ENCODE results near the gene YIPF4. TPM values are rescaled to one million over a fixed set of nuclear protein-coding genes. Genes with fewer than 3 reads are reported as not detected.

The YIPF4 gene
- polyA plus RNA-seq, 1 of the 3 experiments (the other 2 are of a cell fraction), result 3.5 TPM

DNA sequence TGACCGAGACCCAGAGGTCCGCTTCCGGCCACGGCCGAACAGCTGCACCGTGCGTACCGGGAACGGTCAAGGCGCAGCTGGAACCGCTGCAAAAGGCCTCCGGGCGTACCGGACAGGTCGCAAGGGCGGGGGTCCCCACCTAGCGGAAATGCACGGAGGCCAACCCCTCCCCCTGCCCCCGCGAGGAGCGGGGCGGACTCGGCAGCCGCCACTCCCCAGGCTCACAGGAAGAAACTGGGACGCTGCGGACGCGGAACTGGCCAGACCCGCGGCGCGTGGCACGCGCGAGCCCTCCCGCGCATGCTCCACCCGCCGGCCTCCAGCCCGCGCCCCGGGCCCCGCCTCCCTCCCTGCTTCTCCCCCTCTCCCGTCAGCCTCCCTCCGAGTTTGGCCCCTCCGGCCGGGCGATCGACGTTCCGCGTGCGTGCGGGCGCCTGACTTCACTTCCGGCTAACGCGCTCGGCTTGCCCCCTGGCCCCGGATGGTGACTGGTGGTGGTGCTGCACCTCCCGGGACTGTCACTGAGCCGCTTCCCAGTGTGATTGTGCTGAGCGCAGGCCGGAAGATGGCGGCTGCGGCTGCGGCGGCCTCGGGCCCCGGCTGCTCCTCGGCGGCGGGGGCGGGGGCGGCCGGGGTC lies 79.1 kb downstream of the YIPF4 start, which contains the start of gene BIRC6 (continued):
- no peak for TF ChIP-seq FOXM1 (IDR thresholded peaks at IDR 0.05; ENCODE audit: low read depth)
- TF ChIP-seq MXI1 (IDR thresholded peaks at IDR 0.05; ENCODE audit: low read depth, low read length), result peak; percentile 97
- peak; percentile 49; the same call in 1 of the 2 replicates for TF ChIP-seq FOXJ3 (CRISPR knock-in tag; IDR thresholded peaks at IDR 0.05)
- TF ChIP-seq, protein P1, sequence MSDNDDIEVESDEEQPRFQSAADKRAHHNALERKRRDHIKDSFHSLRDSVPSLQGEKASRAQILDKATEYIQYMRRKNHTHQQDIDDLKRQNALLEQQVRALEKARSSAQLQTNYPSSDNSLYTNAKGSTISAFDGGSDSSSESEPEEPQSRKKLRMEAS (IDR thresholded peaks at IDR 0.05; ENCODE audit: low read depth), result peak; percentile 93
- TF ChIP-seq EP300 (IDR thresholded peaks at IDR 0.05; ENCODE audit: borderline replicate concordance in 1 of 2, low read depth in 1 of 2, low read length in 1 of 2), result 0 out of 4 replicates have a peak, but pooled peaks have one; percentile 37 to 44
- 0 out of 2 replicates have a peak, but pooled peaks have one; percentile 5 for TF ChIP-seq RFX5 (IDR thresholded peaks at IDR 0.05; ENCODE audit: low read length)
- TF ChIP-seq TEAD4 (IDR thresholded peaks at IDR 0.05; ENCODE audit: borderline replicate concordance, insufficient read depth), result no peak
- no peak for TF ChIP-seq FOSL2 (IDR thresholded peaks at IDR 0.05; ENCODE audit: borderline replicate concordance, low read depth)
- no peak; the same call in 1 of the 2 replicates for TF ChIP-seq JUND (IDR thresholded peaks at IDR 0.05)
- peak; percentile 95 for TF ChIP-seq NRF1 (IDR thresholded peaks at IDR 0.05; ENCODE audit: low read depth, low read length)
- TF ChIP-seq ZBTB33 (IDR thresholded peaks at IDR 0.05; ENCODE audit: borderline replicate concordance, low read depth), result 0 out of 2 replicates have a peak, but pooled peaks have one; percentile 36
- TF ChIP-seq RXRA (IDR thresholded peaks at IDR 0.05; ENCODE audit: borderline replicate concordance, low read depth), result no peak
- peak; percentile 6; the same call in 1 of the 2 replicates for TF ChIP-seq RAD21 (IDR thresholded peaks at IDR 0.05; ENCODE audit: low read length)
- peak; percentile 90 for TF ChIP-seq GABPA (IDR thresholded peaks at IDR 0.05; ENCODE audit: low read depth)

DNA sequence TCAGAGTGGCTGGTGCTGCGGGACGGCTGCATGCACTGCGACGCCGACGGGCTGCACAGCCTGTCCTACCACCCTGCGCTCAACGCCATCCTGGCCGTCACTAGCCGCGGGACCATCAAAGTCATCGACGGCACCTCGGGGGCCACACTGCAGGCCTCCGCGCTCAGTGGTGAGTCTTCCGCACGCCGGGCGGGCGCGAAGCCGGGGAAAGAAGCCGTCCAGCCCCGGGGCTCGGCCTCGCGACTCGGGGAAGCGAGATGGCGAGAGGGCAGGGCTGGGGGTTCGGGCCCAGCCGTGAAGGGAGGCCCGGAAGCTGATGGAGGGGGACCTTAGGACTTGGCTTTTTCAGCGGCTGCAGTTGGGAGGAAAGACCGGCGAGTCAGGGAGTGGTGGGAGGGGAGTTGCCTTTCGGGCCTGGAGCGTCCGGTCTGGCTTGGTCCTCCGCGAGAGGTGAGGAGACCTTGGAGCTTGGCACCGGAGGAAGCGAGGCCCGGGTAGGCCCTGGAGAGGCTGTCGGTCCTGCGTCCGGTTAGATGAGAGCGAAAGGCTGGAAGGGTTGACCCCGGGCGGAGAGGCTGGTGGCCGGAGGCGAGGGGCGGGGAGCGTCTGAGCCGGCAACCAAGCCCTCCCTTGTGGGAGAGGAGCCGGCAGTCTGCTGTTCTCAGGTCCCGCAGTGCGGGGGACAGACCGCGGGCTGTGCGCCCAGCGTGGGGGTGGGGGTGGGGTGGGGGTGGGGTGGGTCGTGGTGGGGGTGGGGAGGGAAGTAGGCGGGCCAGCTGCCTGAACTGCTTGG lies 79.8 kb downstream of the YIPF4 start:
- TF ChIP-seq CHD2 (IDR thresholded peaks at IDR 0.05; ENCODE audit: low read length, partially characterized antibody) (peak; percentile 25), MXI1 (IDR thresholded peaks at IDR 0.05; ENCODE audit: low read depth, low read length) (no peak)
- WGBS (ENCODE audit: low lambda C conversion rate), result 2% methylated on average over 42 of the region's 65 CpGs
- Histone ChIP-seq H3K4me2 (peak overlapping the region; percentile 97), H4K20me1 (ENCODE audit: insufficient read depth) (peaks cover 46% of the 10 kb centered on the region), H3K79me2 (ENCODE audit: insufficient read depth) (peaks cover 54% of the 10 kb centered on the region), H3K9ac (peak overlapping the region; percentile 93), H2AFZ (ENCODE audit: low read depth) (peak overlapping the region; percentile 65), H3K4me3 (ENCODE audit: low read depth in 2 of 2, low read length in 1 of 2) (peak overlapping the region; percentile 81 to 99), H3K36me3 (replicated peaks in 1 of 2; ENCODE audit: control insufficient read depth in 1 of 2, insufficient read depth in 2 of 2, low read length in 1 of 2) (peaks cover 5 to 19% of the 10 kb centered on the region in 2 experiments), H3K27me3 (ENCODE audit: insufficient read depth) (no peaks in the 10 kb centered on the region), H3K9me3 (no peaks in the 10 kb centered on the region), H3K27ac (ENCODE audit: low read depth in 2 of 2, low read length in 1 of 2) (peak overlapping the region; percentile 85 to 93), H3K9me2 (no peaks in the 10 kb centered on the region), H3F3A (replicated peaks; ENCODE audit: insufficient read depth) (peaks cover 34% of the 10 kb centered on the region), H3K4me1 (ENCODE audit: control insufficient read depth in 1 of 2, insufficient read depth in 2 of 2, low read depth in 1 of 2, low read length in 1 of 2) (peaks cover 16 to 17% of the 10 kb centered on the region in 2 experiments; a peak in 3 of 4 replicates)
- ChIA-PET POLR2A (no interaction called here), CTCF (no interaction called here)
- peak; percentile 77 for DNase-seq

All from SK-N-SH (cell line).